H7 (cell line): ENCODE results near the gene CD164L2. TPM values are rescaled to one million over a fixed set of nuclear protein-coding genes. Genes with fewer than 3 reads are reported as not detected.
A peak's percentile ranks its signal among the peaks of the same experiment; 100 is the strongest.

Source experiments
- DNase-seq: peaks from one replicate; pipeline ENCODE4 v3.0.0; 2012
- H3K27me3 ChIP-seq: 2 replicates; pipeline ENCODE4 v1.6.0; 2011; ENCODE audit warnings: mild to moderate bottlenecking, low read length; ENCODE audit not compliant: control insufficient read depth, insufficient read depth
- H3K36me3 ChIP-seq: replicated peaks from 2 replicates; pipeline ENCODE4 v1.5.1; 2011; ENCODE audit warnings: low read length; ENCODE audit not compliant: control insufficient read depth, insufficient read depth
- H3K4me3 ChIP-seq: 2 replicates; pipeline ENCODE4 v1.5.1; 2011; ENCODE audit warnings: low read depth, mild to moderate bottlenecking, control low read depth, low read length, moderate library complexity; ENCODE audit not compliant: insufficient read depth
- total RNA-seq: library from RNA; depleted of rRNA; stranded (reverse); fragments of >200 nt; shearing (Covaris generic); gene quantifications from 2 replicates; pipeline ENCODE4 v1.2.3, GENCODE V29; 2014

Gene CD164L2
- total RNA-seq, 1 experiment from 2014 or later: 1.7 TPM

- peaks cover 42% of the 10 kb centered on the region for H3K27me3 ChIP-seq
- H3K4me3 ChIP-seq: no peak overlapping the region
These were observed 26.4 kb downstream of the CD164L2 start for GRCh38 chr1:27356619-27357280.

GRCh38 chr1:27356277-27356618 lies 26.9 kb downstream of the CD164L2 start:
- Histone ChIP-seq H3K4me3 (no peak overlapping the region), H3K27me3 (peaks cover 37% of the 10 kb centered on the region), H3K36me3 (no peaks in the 10 kb centered on the region; the same call in 1 of the 2 replicates)
- DNase-seq: no peak

More at GRCh38 chr1:27356619-27357280, 26.4 kb downstream of the CD164L2 start:
- DNase-seq: peak; percentile 71
- no peaks in the 10 kb centered on the region; the same call in 1 of the 2 replicates for H3K36me3 ChIP-seq

- Histone ChIP-seq H3K4me3 (no peak overlapping the region), H3K27me3 (peaks cover 34% of the 10 kb centered on the region), H3K36me3 (no peaks in the 10 kb centered on the region; the same call in 1 of the 2 replicates)
- DNase-seq: no peak
These were observed 27.4 kb downstream of the CD164L2 start for GRCh38 chr1:27355683-27356082.

- Histone ChIP-seq H3K36me3 (no peaks in the 10 kb centered on the region), H3K4me3 (no peak overlapping the region), H3K27me3 (peaks cover 32% of the 10 kb centered on the region)
- no peak for DNase-seq
These were observed 29.5 kb downstream of the CD164L2 start for GRCh38 chr1:27353629-27354028.

GRCh38 chr1:27353166-27353565 lies 30.0 kb downstream of the CD164L2 start:
- no peaks in the 10 kb centered on the region for H3K36me3 ChIP-seq
- DNase-seq: no peak
- H3K27me3 ChIP-seq: peaks cover 28% of the 10 kb centered on the region
- no peak overlapping the region for H3K4me3 ChIP-seq

- Histone ChIP-seq H3K27me3 (peaks cover 22% of the 10 kb centered on the region; the same call in 1 of the 2 replicates), H3K4me3 (peak overlapping the region; percentile 76), H3K36me3 (no peaks in the 10 kb centered on the region; the same call in 1 of the 2 replicates)
- peak; percentile 62 for DNase-seq
These were observed 31.5 kb downstream of the CD164L2 start for GRCh38 chr1:27351541-27352107.

GRCh38 chr1:27350663-27351540 lies 32.2 kb downstream of the CD164L2 start:
- peaks cover 22% of the 10 kb centered on the region; the same call in 1 of the 2 replicates for H3K27me3 ChIP-seq
- peak overlapping the region; percentile 76 for H3K4me3 ChIP-seq
- peak; percentile 99 for DNase-seq
- H3K36me3 ChIP-seq: no peaks in the 10 kb centered on the region; the same call in 1 of the 2 replicates

- peak; percentile 96 for DNase-seq
- peak overlapping the region; percentile 76 for H3K4me3 ChIP-seq
- peaks cover 22% of the 10 kb centered on the region; the same call in 1 of the 2 replicates for H3K27me3 ChIP-seq
- no peaks in the 10 kb centered on the region; the same call in none of the 2 replicates for H3K36me3 ChIP-seq
These were observed 33.1 kb downstream of the CD164L2 start for GRCh38 chr1:27349784-27350662.

- peak overlapping the region; percentile 76 for H3K4me3 ChIP-seq
- peak; percentile 96 for DNase-seq
- H3K27me3 ChIP-seq: peaks cover 22% of the 10 kb centered on the region; the same call in 1 of the 2 replicates
- H3K36me3 ChIP-seq: no peaks in the 10 kb centered on the region; the same call in none of the 2 replicates
These were observed 34.0 kb downstream of the CD164L2 start for GRCh38 chr1:27348861-27349783.

GRCh38 chr1:27346991-27347624 lies 36.0 kb downstream of the CD164L2 start:
- no peak overlapping the region for H3K4me3 ChIP-seq
- DNase-seq: no peak
- H3K36me3 ChIP-seq: no peaks in the 10 kb centered on the region; the same call in none of the 2 replicates
- peaks cover 22% of the 10 kb centered on the region; the same call in 1 of the 2 replicates for H3K27me3 ChIP-seq

- Histone ChIP-seq H3K27me3 (peaks cover 22% of the 10 kb centered on the region; the same call in 1 of the 2 replicates), H3K4me3 (no peak overlapping the region), H3K36me3 (no peaks in the 10 kb centered on the region; the same call in none of the 2 replicates)
- DNase-seq: no peak
These were observed 36.8 kb downstream of the CD164L2 start for GRCh38 chr1:27346357-27346756.

- H3K4me3 ChIP-seq: no peak overlapping the region
These were observed 37.9 kb downstream of the CD164L2 start for GRCh38 chr1:27345272-27345671.

More at GRCh38 chr1:27345272-27345671, 37.9 kb downstream of the CD164L2 start:
- no peaks in the 10 kb centered on the region; the same call in none of the 2 replicates for H3K36me3 ChIP-seq
- H3K27me3 ChIP-seq: peaks cover 15% of the 10 kb centered on the region; the same call in 1 of the 2 replicates
- no peak for DNase-seq
